ENCODE measurements around the gene CCDC146.
A peak's percentile ranks its signal among the peaks of the same experiment; 100 is the strongest.
"Not testable (repeated sequence)": the region's sequence is repeated elsewhere in the genome, so short reads cannot be mapped to it uniquely, and the experiment has no call there.

CCDC146 gene

DNA sequence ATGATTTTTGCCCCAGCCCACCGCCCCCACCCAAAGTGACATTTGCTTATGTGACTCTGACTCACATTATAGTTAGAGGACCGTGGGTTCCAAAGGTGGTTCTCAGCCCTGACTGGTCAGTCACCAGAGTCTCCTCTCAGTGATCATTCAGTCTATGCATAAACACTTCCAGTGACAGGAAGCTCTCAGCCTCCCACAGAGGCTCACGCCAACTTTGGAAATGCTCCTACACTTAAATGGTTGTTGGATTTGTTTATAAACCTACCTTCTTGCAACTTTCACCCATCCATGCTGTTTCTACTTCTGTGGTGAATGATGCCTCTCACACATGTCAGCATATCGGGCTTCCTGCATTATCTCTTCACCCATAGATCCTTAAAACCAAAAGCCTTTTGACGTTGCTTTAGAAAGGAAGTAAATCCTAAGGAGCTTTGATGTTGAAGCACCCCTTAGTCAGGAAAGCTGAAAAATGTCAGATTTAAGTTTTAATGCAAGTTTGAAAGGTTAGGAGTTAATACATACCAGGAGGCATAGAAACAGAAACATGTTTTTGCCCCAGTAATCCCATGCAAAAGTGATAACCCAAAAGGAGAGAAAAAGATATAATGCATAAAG, 123.7 kb downstream of the CCDC146 start:
- no peak for DNase-seq (ENCODE audit: low read depth)

DNA sequence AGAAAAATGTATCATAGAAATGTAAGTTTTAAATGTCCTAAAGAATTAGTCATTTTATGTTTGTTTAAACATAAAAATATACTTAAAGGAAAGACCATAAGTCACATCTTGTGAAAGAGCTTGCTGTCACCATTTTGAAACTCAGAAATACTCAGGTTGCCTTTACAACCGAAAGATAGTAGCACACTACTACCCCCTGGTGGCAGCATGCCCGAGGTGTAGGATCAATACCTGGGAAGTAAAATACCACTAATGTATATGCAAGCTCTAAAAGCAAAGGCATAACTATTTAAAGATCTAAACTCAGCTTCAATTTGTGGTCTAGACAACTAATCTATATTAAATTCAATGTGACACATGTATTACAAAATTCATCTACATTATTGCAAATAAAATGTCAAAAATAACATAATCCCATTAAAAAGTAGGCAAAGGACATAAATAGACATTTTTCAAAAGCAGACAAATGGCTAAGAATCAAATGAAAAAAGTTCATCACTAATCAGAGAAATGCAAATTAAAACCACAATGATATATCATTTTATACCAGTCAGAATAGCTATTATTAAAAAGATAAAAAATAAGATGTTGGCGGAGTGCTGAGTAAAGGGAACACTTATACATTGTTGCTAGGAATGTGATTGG, 124.9 kb downstream of the CCDC146 start:
- DNase-seq (ENCODE audit: low read depth) = peak; percentile 89

DNA sequence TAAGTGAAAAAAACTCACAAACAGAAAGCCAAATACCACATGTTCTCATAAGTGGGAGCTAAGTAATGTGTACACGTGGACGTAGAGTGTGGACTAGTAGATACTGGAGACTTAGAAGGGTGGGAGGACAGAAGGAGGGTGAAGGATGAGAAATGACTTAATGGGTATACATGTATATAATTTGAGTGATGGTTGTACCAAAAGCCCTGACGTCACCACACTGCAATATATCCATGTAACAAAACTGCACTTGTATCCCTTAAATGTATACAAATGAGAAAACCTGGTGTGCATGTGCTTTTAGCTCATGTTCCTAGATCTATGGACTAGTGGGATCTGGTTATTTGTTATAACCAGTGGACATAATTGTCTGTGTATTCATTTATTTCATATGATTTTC, 125.7 kb downstream of the CCDC146 start:
- no peak for DNase-seq (ENCODE audit: low read depth)

DNA sequence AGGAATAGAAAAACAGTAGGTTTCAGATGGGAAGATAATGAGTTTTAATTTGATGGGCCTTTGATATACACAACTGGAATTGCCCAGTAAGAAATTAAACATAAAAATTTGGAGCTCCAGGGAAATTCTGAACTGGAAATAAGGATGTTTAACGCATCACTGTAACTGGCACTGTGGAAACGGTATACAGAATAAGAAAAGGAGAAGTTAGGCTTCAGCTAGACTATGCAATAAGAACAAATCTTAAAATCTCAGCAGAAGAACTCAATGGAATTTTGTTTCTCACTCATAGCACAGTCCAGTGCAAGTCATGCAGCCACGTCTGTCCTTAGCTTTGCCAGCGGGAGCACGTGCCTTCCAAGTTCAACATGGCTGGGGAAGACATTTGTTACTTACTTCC, 130.1 kb downstream of the CCDC146 start:
- DNase-seq (ENCODE audit: low read depth) = no peak

DNA sequence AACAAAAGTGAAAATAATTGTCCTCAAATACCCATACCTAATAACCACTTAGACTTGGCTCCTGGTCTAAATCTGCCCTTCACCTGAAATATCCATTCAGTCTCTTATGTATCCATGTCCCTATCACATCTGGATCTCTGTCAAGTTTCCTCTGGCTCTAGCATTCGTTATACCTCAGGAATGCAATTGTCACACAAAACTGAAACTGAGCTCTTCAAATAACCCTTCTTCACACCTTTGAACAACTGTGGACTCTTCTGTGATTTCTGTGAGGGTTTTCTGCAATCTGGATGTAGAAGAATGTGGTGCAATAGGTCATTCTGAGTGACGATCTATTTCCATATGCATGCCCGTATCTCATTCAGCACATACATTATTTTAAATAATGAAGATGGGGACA, 130.7 kb downstream of the CCDC146 start:
- no peak for DNase-seq (ENCODE audit: low read depth)

- no peak for DNase-seq (ENCODE audit: low read depth)
Measured at GRCh38 chr7:77254429-77254828, 132.0 kb downstream of the CCDC146 start.

- no peak for DNase-seq (ENCODE audit: low read depth)
Measured at GRCh38 chr7:77254915-77255314, 132.5 kb downstream of the CCDC146 start.

GRCh38 chr7:77258014-77258413, 135.6 kb downstream of the CCDC146 start:
- DNase-seq (ENCODE audit: low read depth) = no peak

- no peak for DNase-seq (ENCODE audit: low read depth)
Measured at GRCh38 chr7:77258593-77258992, 136.2 kb downstream of the CCDC146 start.

DNA sequence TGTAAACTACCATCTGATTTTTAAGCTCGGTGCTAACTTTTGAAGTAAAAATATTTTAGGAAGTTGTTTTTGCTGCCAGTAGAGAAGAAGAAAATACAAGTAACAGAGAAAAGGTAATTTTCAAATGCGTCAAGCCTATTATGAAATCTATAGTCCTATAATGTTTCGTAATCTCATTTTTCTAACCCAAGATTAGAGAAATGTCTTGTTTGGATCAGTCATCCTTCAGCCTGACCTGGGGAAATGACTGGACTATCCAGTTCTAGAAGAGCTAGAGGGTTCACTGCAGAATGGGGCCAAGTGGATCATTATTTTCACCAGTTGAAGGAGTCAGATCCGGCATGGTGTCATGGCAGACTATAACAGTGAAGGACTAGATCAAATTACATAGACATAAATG, 139.9 kb downstream of the CCDC146 start:
- no peak for DNase-seq (ENCODE audit: low read depth)

GRCh38 chr7:77265666-77266065, 143.3 kb downstream of the CCDC146 start:
- no peak for DNase-seq (ENCODE audit: low read depth)

- DNase-seq (ENCODE audit: low read depth) = no peak
Measured at GRCh38 chr7:77266291-77266794, 143.9 kb downstream of the CCDC146 start.

DNA sequence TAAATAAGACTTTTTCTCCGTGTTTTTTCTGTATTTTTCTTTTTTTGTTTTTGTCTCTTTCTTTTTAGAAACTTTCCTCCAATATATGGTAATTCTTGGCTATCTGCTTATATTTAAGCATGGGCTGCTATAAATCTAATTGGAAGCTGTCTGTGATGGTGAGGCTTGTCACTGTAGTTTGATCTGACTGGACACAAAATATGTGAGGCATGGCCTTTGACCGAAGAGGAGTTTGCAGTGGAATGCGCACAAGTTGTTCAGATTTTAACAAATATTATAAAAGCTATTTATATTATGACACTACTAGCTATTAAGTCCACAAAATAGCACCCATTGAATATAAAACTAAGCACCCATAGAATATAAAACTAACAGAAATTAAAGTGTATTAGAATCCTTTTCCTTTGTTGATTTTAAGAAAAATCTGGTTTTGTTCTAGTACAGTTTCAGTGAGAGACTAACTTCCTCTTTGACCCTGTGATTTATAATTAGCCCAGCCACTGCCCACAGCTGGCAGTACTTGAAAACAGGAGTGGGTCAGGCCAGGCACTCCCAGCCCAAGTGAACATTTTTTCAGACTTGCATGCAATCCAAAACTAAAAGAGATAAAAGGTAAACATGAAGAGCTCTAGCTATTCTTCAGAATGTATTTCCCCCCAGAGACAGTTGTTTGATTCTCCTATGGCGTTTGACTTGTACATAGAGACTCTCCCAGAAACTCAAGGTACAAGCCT, 147.1 kb downstream of the CCDC146 start:
- DNase-seq (ENCODE audit: low read depth) = no peak

DNA sequence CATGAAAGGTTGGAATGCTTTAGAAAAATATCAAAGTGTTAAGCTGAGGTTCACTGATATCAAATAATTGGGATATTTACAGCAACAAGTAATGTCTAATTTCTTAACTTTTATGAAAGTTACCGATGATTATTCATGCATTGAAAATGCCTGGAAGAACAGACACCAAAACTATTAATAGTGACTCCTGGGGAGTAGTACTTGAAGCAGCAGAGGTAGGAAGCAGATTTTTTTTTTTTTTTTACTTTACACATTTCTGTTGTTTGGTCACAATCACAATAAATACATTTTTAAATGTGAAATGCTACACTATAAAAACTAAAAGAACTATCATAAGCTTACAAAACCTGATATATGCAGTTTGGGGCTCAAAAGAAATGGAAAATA, 147.7 kb downstream of the CCDC146 start:
- no peak for DNase-seq (ENCODE audit: low read depth)

- DNase-seq (ENCODE audit: low read depth) = no peak
Measured at GRCh38 chr7:77271766-77272165, 149.4 kb downstream of the CCDC146 start.

DNA sequence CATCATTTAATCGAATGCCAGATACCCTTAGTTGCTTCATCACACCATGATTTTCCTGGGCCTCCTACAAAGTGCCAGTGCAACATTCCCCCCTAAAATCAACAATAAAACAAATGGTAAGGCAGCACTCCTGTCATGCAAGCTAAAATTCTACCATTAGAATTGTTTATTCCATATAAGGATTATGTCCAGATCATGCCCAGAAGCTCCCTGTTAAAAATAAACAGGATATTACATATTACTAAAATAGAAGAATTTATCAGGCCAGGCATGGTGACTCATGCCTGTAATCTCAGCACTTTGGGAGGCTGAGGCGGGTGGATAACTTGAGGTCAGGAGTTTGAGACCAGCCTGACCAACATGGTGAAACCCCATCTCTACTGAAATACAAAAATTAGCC, 153.2 kb downstream of the CCDC146 start:
- DNase-seq (ENCODE audit: low read depth) = not testable (repeated sequence)

GRCh38 chr7:77276120-77276519, 153.7 kb downstream of the CCDC146 start:
- DNase-seq (ENCODE audit: low read depth) = no peak

DNA sequence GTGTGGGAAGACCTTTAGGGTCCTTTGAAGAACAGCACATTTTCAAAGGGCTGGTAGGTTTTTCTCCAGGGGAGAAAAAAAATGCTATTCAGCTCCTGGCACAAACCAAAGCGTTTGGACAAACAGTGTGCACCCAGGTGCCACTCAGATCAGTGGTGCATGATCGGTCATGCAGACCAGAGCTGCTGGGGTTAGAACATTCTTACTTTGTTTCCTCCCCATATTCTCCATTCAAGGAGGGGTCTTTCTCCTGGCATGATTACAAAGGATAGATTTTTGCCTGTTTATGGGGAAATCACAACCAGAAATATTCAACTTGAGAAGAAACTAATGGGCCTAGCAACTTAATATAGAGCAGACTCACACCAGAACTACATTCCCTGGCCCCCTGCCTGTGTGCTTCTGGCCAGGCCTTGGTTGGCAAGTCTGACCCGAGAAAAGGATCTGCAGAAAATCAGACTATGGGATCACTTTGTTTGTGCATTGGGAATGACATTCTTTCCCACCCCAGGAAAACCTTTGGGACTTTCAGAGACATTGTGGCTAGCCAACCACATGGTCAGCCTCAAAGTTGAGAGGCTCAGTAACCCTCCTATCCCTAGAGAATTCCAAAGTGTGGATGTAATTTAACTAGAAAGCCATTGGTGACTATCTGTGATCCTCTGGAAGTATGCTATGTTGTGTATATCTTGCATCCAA, 159.5 kb downstream of the CCDC146 start:
- DNase-seq (ENCODE audit: low read depth) = no peak

- DNase-seq (ENCODE audit: low read depth) = no peak
Measured at GRCh38 chr7:77282897-77283296, 160.5 kb downstream of the CCDC146 start.

DNA sequence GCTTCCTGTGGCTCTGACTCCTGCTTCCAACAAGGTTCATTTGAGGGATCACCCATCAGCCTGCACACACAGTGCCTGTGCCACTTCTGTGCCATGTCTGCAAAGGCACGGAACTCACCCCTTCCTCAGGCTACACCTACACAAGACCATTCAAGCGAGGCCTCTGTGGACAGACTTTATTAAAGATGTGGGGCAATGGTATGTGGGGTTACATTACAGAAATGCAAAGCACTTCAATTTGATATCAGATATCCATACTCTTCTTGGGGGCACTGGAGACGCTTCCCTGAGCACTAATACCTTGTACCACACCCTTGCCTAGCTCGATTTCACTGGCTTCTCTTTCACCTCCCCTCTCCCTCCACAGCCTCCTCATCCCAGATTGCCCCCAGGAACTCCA, 161.6 kb downstream of the CCDC146 start:
- DNase-seq (ENCODE audit: low read depth) = no peak

- DNase-seq (ENCODE audit: low read depth) = no peak
Measured at GRCh38 chr7:77284616-77285015, 162.2 kb downstream of the CCDC146 start.

DNA sequence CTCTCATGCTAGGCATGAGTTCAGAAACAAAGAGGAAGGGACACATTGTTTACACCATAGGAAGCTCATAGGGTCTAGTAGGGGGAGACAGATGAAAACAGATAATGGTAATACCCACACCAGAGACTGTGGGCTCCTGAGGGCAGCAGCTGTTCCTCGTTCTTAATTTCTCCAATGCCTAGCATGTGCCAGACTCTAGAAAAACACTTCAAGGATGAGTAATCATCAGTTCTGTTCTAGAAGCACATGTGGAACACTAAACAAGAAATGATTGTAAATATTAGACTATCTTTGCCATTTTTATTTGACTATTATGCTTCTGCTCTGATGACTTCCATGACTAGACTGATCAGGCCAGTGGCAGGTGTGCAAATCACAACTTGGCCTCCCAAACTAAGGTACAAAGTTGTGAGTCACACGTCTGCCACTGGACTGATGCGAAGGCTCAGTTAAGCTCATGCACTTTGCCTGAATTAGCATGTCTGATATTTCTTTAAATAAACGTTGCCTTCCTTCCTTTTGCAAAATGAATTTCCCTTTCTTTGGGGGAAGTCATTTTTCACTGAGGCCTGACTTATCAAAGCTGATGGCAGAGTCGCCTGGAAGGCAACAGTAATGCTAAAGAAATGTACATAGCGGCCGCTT, 166.4 kb downstream of the CCDC146 start:
- no peak for DNase-seq (ENCODE audit: low read depth)

Data from stimulated activated CD8-positive, alpha-beta memory T cell treated with anti-CD3 and anti-CD28 coated beads, Interleukin-7, amount 100 ng/mL, for 24 hours (primary cell).